ENCODE data around the gene CACNA2D1.

CACNA2D1 gene

GRCh38 chr7:82382276-82382675 is 61.3 kb downstream of the CACNA2D1 start:
- no peak for DNase-seq (ENCODE audit: extremely low read depth, insufficient read length)
- Histone ChIP-seq H3K36me3 (ENCODE audit: control insufficient read depth, insufficient read depth, low read length) (no peaks in the 10 kb centered on the region), H3K4me3 (replicated peaks; ENCODE audit: low read depth, low read length) (no peak overlapping the region), H3K27me3 (replicated peaks; ENCODE audit: control insufficient read depth, insufficient read depth, low read length) (no peaks in the 10 kb centered on the region)
- TF ChIP-seq, protein P1, sequence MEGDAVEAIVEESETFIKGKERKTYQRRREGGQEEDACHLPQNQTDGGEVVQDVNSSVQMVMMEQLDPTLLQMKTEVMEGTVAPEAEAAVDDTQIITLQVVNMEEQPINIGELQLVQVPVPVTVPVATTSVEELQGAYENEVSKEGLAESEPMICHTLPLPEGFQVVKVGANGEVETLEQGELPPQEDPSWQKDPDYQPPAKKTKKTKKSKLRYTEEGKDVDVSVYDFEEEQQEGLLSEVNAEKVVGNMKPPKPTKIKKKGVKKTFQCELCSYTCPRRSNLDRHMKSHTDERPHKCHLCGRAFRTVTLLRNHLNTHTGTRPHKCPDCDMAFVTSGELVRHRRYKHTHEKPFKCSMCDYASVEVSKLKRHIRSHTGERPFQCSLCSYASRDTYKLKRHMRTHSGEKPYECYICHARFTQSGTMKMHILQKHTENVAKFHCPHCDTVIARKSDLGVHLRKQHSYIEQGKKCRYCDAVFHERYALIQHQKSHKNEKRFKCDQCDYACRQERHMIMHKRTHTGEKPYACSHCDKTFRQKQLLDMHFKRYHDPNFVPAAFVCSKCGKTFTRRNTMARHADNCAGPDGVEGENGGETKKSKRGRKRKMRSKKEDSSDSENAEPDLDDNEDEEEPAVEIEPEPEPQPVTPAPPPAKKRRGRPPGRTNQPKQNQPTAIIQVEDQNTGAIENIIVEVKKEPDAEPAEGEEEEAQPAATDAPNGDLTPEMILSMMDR (IDR thresholded peaks at IDR 0.05; ENCODE audit: insufficient read depth, low read length, poor library complexity, severe bottlenecking) = no peak

DNA sequence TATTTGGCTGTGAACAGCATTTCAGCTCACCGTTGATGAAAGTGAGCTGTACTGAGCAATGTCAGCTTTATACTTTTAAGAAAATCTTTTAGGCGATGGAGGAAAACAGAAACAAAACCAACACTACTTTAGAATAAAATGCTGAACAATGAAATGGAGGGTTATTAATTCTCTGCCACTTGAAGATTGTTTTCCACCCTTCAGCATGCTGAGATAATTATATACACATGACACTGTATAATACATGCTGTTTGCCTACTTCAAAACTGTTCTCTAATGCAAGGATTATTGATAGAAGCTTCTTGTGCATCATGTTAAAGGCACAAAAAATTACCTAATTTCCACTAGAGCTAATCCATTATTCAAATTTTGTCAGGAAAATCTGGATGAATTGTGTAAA is 66.8 kb downstream of the CACNA2D1 start:
- no peak for DNase-seq (ENCODE audit: extremely low read depth, insufficient read length)
- TF ChIP-seq, protein P1 (IDR thresholded peaks at IDR 0.05; ENCODE audit: insufficient read depth, low read length, poor library complexity, severe bottlenecking) = no peak

GRCh38 chr7:82375713-82376112 is 67.9 kb downstream of the CACNA2D1 start:
- Histone ChIP-seq H3K36me3 (ENCODE audit: control insufficient read depth, insufficient read depth, low read length) (no peaks in the 10 kb centered on the region), H3K4me3 (replicated peaks; ENCODE audit: low read depth, low read length) (no peak overlapping the region), H3K27me3 (replicated peaks; ENCODE audit: control insufficient read depth, insufficient read depth, low read length) (no peaks in the 10 kb centered on the region)
- TF ChIP-seq, protein P1 (IDR thresholded peaks at IDR 0.05; ENCODE audit: insufficient read depth, low read length, poor library complexity, severe bottlenecking) = no peak
- DNase-seq (ENCODE audit: extremely low read depth, insufficient read length) = no peak

More for the DNA sequence above, 66.8 kb downstream of the CACNA2D1 start:
- no peak overlapping the region for H3K4me3 ChIP-seq (replicated peaks; ENCODE audit: low read depth, low read length)
- H3K36me3 ChIP-seq (ENCODE audit: control insufficient read depth, insufficient read depth, low read length) = no peaks in the 10 kb centered on the region
- no peaks in the 10 kb centered on the region for H3K27me3 ChIP-seq (replicated peaks; ENCODE audit: control insufficient read depth, insufficient read depth, low read length)

DNA sequence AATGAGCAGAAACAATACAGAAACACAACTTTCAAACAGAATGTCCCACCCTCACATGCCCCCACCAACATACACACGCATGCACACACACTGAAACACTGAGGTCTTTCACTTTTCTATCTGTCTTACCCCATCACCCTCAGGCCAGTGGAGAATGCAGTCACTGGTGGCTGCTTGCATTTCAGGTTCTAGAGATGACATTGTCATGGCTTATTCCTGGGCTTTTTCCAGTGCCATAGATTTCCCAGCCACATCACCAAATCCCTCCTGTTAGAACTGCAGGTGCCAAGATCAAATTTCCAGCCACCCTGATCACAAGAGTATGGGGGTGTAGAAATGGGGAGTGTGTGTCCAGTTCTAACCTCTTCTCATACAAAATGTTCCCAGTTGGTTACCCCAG is 68.4 kb downstream of the CACNA2D1 start:
- Histone ChIP-seq H3K4me3 (replicated peaks; ENCODE audit: low read depth, low read length) (no peak overlapping the region), H3K36me3 (ENCODE audit: control insufficient read depth, insufficient read depth, low read length) (no peaks in the 10 kb centered on the region), H3K27me3 (replicated peaks; ENCODE audit: control insufficient read depth, insufficient read depth, low read length) (no peaks in the 10 kb centered on the region)
- DNase-seq (ENCODE audit: extremely low read depth, insufficient read length) = no peak
- TF ChIP-seq, protein P1 (IDR thresholded peaks at IDR 0.05; ENCODE audit: insufficient read depth, low read length, poor library complexity, severe bottlenecking) = no peak

DNA sequence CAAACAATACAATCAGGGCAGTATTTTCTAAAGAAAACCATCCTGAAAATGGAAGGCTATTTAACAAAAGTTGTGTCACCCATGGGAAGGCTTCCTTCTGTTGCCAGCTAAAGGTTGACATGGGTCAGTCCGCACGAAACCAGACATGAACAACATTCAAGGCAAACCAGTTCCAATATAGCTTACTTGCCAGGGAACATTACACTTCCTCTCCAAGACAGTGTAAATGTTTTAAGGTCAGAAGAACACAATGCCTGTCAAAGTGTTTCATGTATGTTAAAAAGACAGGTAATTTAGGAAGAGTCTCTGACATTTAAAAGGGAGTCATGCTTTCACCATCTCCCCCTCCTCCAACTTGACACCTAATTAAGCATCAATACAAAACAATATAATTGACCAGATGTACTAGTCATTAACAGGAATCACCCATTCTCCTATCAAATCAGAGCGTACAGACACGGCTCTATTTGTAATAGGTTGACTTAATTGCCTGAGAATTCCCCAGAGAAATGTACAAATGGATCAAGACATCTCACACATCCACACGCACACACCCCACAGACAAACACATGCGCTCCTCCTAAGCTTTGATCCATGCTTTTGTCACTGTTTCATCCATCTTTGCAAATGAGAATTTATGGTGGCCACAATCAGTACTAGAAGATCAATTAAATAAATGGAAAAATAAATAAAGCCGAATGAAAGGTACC is 69.5 kb downstream of the CACNA2D1 start:
- no peak for DNase-seq (ENCODE audit: extremely low read depth, insufficient read length)
- TF ChIP-seq, protein P1 (IDR thresholded peaks at IDR 0.05; ENCODE audit: insufficient read depth, low read length, poor library complexity, severe bottlenecking) = no peak
- H3K4me3 ChIP-seq (replicated peaks; ENCODE audit: low read depth, low read length) = no peak overlapping the region
- H3K36me3 ChIP-seq (ENCODE audit: control insufficient read depth, insufficient read depth, low read length) = no peaks in the 10 kb centered on the region
- H3K27me3 ChIP-seq (replicated peaks; ENCODE audit: control insufficient read depth, insufficient read depth, low read length) = no peaks in the 10 kb centered on the region

GRCh38 chr7:82364671-82365070 is 78.9 kb downstream of the CACNA2D1 start:
- Histone ChIP-seq H3K4me3 (replicated peaks; ENCODE audit: low read depth, low read length) (no peak overlapping the region), H3K36me3 (ENCODE audit: control insufficient read depth, insufficient read depth, low read length) (no peaks in the 10 kb centered on the region), H3K27me3 (replicated peaks; ENCODE audit: control insufficient read depth, insufficient read depth, low read length) (no peaks in the 10 kb centered on the region)
- TF ChIP-seq, protein P1 (IDR thresholded peaks at IDR 0.05; ENCODE audit: insufficient read depth, low read length, poor library complexity, severe bottlenecking) = no peak
- no peak for DNase-seq (ENCODE audit: extremely low read depth, insufficient read length)

Measured in GM06990 (cell line).